Femur (tissue), 1 donor: Measurements from ENCODE around the gene PPM1H.
"Not testable (repeated sequence)": the region's sequence is repeated elsewhere in the genome, so short reads cannot be mapped to it uniquely, and the experiment has no call there.

Experiments used
- DNase-seq: peaks from one replicate; pipeline ENCODE4 v3.0.0-alpha.2; 2017

The PPM1H gene

GRCh38 chr12:62907078-62907477, 27.9 kb downstream of the PPM1H start:
- no peak for DNase-seq

GRCh38 chr12:62903151-62903550, 31.8 kb downstream of the PPM1H start:
- DNase-seq = no peak

- DNase-seq = no peak
These were observed 34.2 kb downstream of the PPM1H start for GRCh38 chr12:62900686-62901272.

GRCh38 chr12:62899568-62900390, 35.2 kb downstream of the PPM1H start:
- no peak for DNase-seq

GRCh38 chr12:62898526-62898925, 36.4 kb downstream of the PPM1H start:
- DNase-seq = no peak

- DNase-seq = no peak
These were observed 39.5 kb downstream of the PPM1H start for GRCh38 chr12:62895351-62895877.

- DNase-seq = no peak
These were observed 41.7 kb downstream of the PPM1H start for GRCh38 chr12:62893276-62893675.

GRCh38 chr12:62891805-62892549, 43.0 kb downstream of the PPM1H start:
- DNase-seq = no peak

- DNase-seq = no peak
These were observed 46.4 kb downstream of the PPM1H start for GRCh38 chr12:62888454-62889110.

- DNase-seq = no peak
These were observed 48.2 kb downstream of the PPM1H start for GRCh38 chr12:62886796-62887195.

- no peak for DNase-seq
These were observed 49.7 kb downstream of the PPM1H start for GRCh38 chr12:62885242-62885641.

GRCh38 chr12:62884832-62885231, 50.1 kb downstream of the PPM1H start:
- not testable (repeated sequence) for DNase-seq

- no peak for DNase-seq
These were observed 52.3 kb downstream of the PPM1H start for GRCh38 chr12:62882696-62883095.

GRCh38 chr12:62882140-62882539, 52.8 kb downstream of the PPM1H start:
- no peak for DNase-seq

- DNase-seq = no peak
These were observed 55.3 kb downstream of the PPM1H start for GRCh38 chr12:62879691-62880090.

- not testable (repeated sequence) for DNase-seq
These were observed 55.7 kb downstream of the PPM1H start for GRCh38 chr12:62879228-62879627.

- DNase-seq = no peak
These were observed 56.7 kb downstream of the PPM1H start for GRCh38 chr12:62878211-62878610.

- DNase-seq = peak; percentile 19
These were observed 57.9 kb downstream of the PPM1H start for GRCh38 chr12:62876938-62877548.

- no peak for DNase-seq
These were observed 61.0 kb downstream of the PPM1H start for GRCh38 chr12:62873826-62874448.

- no peak for DNase-seq
These were observed 61.7 kb downstream of the PPM1H start for GRCh38 chr12:62873116-62873825.

GRCh38 chr12:62868820-62869219, 66.1 kb downstream of the PPM1H start:
- DNase-seq = no peak
